ENCODE results near the gene RRP9.

Gene RRP9

DNA sequence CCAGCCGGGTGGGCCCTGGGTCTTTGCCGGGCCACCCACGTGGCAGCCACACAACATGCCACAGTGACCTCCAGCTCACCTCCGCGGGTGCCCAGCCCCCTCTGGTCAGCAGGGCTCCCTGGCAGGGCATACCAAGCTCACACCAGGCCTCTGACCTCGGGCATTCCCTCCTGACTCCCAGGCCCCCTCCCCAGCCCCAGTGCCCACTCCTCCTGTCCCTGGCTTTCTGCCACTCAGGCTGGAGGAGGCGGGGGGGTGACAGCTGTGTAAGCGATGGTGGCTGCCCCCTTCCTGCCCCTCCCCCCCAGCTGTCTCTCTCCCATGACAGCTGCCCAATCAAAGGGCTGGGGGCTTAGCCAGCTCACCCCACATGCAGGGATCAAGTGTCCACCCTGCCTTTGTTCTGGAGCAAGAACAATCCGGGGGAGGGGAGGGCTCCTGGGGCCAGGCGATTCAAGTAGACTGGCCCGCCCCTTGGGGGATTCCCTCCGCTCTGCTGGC lies 22.3 kb upstream of the RRP9 start:
- WGBS, 2 experiments, result 19 to 23% methylated on average over 12 of the region's 12 CpGs
- H3K4me3 ChIP-seq (ENCODE audit: insufficient read depth, low read depth, low read length), result no peak overlapping the region
- no peaks in the 10 kb centered on the region for H3K9me3 ChIP-seq (ENCODE audit: control insufficient read depth, low read length)
- peaks cover 48% of the 10 kb centered on the region for H3K4me1 ChIP-seq (ENCODE audit: control insufficient read depth, insufficient read depth, low read length)
- H3K27me3 ChIP-seq (ENCODE audit: control insufficient read depth, insufficient read depth, low read length, poor library complexity, severe bottlenecking), result no peaks in the 10 kb centered on the region
- peaks cover 11% of the 10 kb centered on the region for H3K36me3 ChIP-seq (ENCODE audit: control insufficient read depth, insufficient read depth, low read length)
- no peak overlapping the region for H3K27ac ChIP-seq (ENCODE audit: insufficient read depth, low read depth, low read length, poor library complexity, severe bottlenecking)

DNA sequence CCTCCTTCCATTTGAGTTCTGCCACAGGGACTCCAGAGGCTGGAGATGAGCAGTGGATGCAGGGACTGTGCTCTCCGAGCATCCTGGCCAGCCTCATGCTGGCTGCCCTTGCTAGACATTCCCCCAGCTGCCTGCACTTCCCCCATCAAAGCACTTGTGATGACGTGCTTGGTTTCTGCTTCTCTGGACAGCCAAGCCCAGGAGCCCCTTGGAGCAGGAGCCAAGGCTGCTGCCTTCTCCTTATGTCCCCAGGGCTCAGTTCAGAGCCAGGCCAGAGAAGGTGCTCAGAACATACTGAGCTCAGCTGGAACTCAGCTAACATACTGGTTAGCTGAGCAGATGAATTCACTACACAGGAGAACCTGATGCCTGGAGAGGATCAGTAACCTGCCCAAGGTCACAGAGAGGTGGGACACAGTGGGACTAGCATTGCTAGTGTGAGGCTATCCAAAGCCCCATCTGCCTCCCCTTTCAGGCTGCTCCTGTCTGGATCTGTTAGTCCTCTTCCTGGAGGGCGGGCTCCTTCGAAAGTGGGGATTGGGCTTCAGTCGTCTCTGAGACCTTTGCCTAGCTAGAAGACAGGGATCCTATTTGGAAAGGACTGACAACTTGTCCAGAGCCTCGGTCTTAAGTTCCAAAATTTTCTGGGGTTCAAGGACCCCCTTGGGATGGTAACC lies 21.3 kb upstream of the RRP9 start:
- H3K9me3 ChIP-seq (ENCODE audit: control insufficient read depth, low read length), result no peaks in the 10 kb centered on the region
- H3K27ac ChIP-seq (ENCODE audit: insufficient read depth, low read depth, low read length, poor library complexity, severe bottlenecking), result no peak overlapping the region
- peaks cover 18% of the 10 kb centered on the region for H3K36me3 ChIP-seq (ENCODE audit: control insufficient read depth, insufficient read depth, low read length)
- H3K4me1 ChIP-seq (ENCODE audit: control insufficient read depth, insufficient read depth, low read length), result peaks cover 42% of the 10 kb centered on the region
- no peaks in the 10 kb centered on the region for H3K27me3 ChIP-seq (ENCODE audit: control insufficient read depth, insufficient read depth, low read length, poor library complexity, severe bottlenecking)
- 87% methylated on average over 6 of the region's 6 CpGs for WGBS, 2 experiments
- no peak overlapping the region for H3K4me3 ChIP-seq (ENCODE audit: insufficient read depth, low read depth, low read length)

DNA sequence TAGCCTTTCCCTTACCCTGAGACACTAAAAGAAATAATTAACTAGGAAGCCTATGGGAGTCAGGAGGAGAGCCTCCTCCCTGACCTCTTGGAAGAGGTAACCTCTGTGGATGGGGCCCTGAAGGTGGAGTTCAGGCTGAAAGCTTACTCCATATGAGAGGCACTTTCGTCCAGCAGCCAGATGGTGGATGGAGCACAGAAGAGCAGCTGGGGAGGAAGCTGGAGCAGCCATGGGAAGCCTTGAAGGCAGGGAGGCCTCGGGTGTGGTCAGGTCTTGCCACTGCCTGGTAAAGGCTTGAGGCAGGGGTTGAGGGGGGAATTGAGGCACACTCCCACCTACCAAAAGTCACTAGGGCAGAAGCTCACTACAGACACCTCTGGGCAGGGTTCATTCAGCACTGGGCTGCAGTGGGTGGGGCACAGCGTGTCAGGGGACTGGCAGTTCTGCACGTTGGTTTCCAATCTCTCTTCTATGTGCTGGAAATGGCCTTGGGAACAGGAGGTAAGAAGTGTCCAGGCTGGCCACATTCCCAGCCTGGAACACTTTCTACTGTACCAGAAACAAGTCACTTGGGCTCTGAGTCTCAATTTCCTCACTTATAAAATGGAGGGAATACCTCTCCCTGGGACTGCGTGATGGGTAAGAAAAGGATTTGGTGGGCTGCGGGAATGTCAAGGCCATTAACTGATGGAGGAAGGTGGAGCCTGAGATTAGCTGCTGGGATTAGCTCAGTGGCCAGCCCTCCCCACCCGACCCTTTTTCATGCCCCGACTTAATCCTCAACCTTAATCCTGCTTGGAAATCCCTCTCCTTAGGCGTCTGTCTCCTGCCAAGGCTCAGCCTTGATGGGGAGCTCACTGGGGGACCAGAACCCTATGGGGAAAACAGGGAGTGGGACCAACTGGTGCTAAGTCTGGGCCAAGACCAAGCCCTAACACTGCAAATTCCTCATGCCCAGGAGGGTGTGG lies 20.2 kb upstream of the RRP9 start:
- H3K27ac ChIP-seq (ENCODE audit: insufficient read depth, low read depth, low read length, poor library complexity, severe bottlenecking), result no peak overlapping the region
- peaks cover 42% of the 10 kb centered on the region for H3K4me1 ChIP-seq (ENCODE audit: control insufficient read depth, insufficient read depth, low read length)
- peaks cover 2% of the 10 kb centered on the region for H3K27me3 ChIP-seq (ENCODE audit: control insufficient read depth, insufficient read depth, low read length, poor library complexity, severe bottlenecking)
- 73 to 86% methylated on average over 9 of the region's 9 CpGs for WGBS, 2 experiments
- peaks cover 23% of the 10 kb centered on the region for H3K36me3 ChIP-seq (ENCODE audit: control insufficient read depth, insufficient read depth, low read length)
- H3K4me3 ChIP-seq (ENCODE audit: insufficient read depth, low read depth, low read length), result no peak overlapping the region
- H3K9me3 ChIP-seq (ENCODE audit: control insufficient read depth, low read length), result no peaks in the 10 kb centered on the region

DNA sequence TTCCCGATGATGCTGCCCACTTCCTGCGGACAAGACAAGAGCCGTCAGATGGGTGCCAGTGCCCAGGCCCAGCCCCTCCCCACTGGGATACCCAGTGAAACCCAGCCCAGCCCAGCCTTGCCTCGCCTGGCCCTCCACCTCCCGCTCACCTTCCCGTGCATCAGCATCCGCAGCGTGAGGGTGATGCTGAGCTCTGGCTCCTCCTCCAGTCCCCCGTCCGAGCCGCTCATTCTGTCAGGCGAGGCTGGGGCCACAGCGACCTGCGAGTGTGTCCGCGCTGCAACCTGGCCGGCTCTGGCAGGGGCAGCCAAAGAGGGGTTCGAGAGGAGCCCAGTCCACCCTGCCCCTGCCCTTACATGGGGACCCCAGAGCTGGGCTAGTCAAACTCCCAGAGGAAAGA lies 19.3 kb upstream of the RRP9 start:
- H3K4me3 ChIP-seq (ENCODE audit: insufficient read depth, low read depth, low read length), result no peak overlapping the region
- peaks cover 23% of the 10 kb centered on the region for H3K36me3 ChIP-seq (ENCODE audit: control insufficient read depth, insufficient read depth, low read length)
- H3K4me1 ChIP-seq (ENCODE audit: control insufficient read depth, insufficient read depth, low read length), result peaks cover 35% of the 10 kb centered on the region
- H3K27me3 ChIP-seq (ENCODE audit: control insufficient read depth, insufficient read depth, low read length, poor library complexity, severe bottlenecking), result peaks cover 11% of the 10 kb centered on the region
- no peaks in the 10 kb centered on the region for H3K9me3 ChIP-seq (ENCODE audit: control insufficient read depth, low read length)
- 93 to 96% methylated on average over 18 of the region's 18 CpGs for WGBS, 2 experiments
- H3K27ac ChIP-seq (ENCODE audit: insufficient read depth, low read depth, low read length, poor library complexity, severe bottlenecking), result no peak overlapping the region

DNA sequence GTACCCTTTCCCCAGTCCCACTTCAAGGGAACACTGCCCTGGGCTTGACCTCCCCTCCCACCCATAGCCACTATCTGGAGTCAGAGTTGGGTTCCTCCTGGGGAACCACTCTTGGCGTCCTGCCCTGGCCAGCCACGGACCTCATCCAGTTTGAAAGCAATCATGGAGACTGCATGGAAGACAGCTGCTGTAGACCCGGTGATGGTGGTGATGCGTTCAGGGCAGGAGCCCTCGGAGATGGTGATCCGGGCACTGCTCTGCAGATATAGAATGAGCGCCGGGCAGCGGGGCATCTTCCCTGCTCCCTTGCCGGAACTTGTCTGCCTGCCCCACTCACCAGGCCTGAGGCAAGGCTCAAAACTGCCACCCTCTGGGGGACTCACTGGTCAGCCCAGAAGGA lies 18.7 kb upstream of the RRP9 start:
- H3K27me3 ChIP-seq (ENCODE audit: control insufficient read depth, insufficient read depth, low read length, poor library complexity, severe bottlenecking), result peaks cover 17% of the 10 kb centered on the region
- H3K36me3 ChIP-seq (ENCODE audit: control insufficient read depth, insufficient read depth, low read length), result peaks cover 23% of the 10 kb centered on the region
- H3K4me3 ChIP-seq (ENCODE audit: insufficient read depth, low read depth, low read length), result no peak overlapping the region
- H3K27ac ChIP-seq (ENCODE audit: insufficient read depth, low read depth, low read length, poor library complexity, severe bottlenecking), result no peak overlapping the region
- H3K9me3 ChIP-seq (ENCODE audit: control insufficient read depth, low read length), result no peaks in the 10 kb centered on the region
- H3K4me1 ChIP-seq (ENCODE audit: control insufficient read depth, insufficient read depth, low read length), result peaks cover 31% of the 10 kb centered on the region
- 95 to 96% methylated on average over 10 of the region's 10 CpGs for WGBS, 2 experiments

DNA sequence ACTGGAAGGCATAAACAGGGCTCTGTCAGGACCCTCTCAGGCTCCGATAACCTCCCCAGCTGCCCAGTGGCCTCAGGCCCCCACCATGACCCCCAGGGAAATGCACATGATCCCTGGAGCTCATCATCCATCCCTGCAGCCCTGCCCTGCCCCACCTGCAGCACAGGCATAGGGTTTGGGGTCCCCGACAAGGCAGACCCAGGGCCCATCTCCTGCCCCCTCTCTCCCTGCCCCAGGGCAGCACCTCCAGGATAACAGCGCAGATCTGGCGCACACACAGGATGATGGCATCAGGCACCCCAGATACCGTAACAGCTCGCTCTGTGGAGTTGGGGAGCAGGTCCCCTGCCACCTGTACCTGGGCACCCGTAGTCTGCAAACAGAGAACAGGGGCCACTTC lies 17.9 kb upstream of the RRP9 start:
- no peak overlapping the region for H3K4me3 ChIP-seq (ENCODE audit: insufficient read depth, low read depth, low read length)
- H3K9me3 ChIP-seq (ENCODE audit: control insufficient read depth, low read length), result no peaks in the 10 kb centered on the region
- H3K27me3 ChIP-seq (ENCODE audit: control insufficient read depth, insufficient read depth, low read length, poor library complexity, severe bottlenecking), result peaks cover 25% of the 10 kb centered on the region
- peaks cover 23% of the 10 kb centered on the region for H3K36me3 ChIP-seq (ENCODE audit: control insufficient read depth, insufficient read depth, low read length)
- H3K27ac ChIP-seq (ENCODE audit: insufficient read depth, low read depth, low read length, poor library complexity, severe bottlenecking), result no peak overlapping the region
- 95 to 97% methylated on average over 7 of the region's 7 CpGs for WGBS, 2 experiments
- peaks cover 25% of the 10 kb centered on the region for H3K4me1 ChIP-seq (ENCODE audit: control insufficient read depth, insufficient read depth, low read length)

DNA sequence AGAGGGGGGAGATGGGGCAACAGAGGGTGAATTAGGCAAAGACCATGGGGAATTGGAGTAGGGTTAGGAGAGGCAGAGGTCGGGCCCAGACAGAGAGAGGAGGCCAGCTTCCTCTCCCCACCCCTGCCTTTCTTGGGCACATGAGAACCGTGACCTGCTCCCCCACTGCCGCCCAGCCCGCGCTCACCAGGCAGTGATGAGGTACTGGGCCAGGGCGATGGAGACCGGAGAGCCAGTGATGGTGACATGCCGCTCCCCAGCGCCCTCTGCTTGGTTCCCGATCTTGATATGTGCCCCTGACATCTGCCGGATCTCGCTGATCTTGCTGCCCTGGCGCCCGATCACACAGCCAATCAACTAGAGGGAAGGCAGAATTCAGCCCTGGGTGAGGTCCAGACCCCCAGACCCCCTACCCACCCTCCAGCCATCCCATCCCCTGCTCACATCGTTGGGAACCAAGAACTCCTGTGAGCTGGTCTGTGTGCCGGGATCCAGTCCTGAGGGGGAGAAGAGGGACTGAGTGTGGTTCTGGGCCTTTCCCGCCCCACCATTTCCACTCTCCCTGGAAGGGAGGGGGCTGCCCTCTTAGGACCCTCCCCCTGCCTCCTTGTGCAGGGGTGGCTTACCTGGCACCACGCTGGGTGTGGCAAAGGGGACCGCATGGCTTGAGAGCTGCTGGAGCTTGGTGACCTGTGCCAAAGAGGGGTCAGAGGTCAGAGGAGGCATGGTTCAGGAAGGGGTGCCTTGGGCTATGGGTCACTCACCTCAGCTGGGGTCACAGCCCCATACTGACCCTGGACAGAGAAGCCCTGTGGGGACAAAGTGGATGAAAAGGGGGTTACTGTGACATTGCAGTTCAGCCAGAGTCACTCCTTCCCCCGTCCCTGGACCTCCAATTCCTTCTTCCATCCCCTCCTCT lies 17.2 kb upstream of the RRP9 start:
- H3K36me3 ChIP-seq (ENCODE audit: control insufficient read depth, insufficient read depth, low read length), result peaks cover 23% of the 10 kb centered on the region
- no peaks in the 10 kb centered on the region for H3K9me3 ChIP-seq (ENCODE audit: control insufficient read depth, low read length)
- H3K4me3 ChIP-seq (ENCODE audit: insufficient read depth, low read depth, low read length), result no peak overlapping the region
- no peak overlapping the region for H3K27ac ChIP-seq (ENCODE audit: insufficient read depth, low read depth, low read length, poor library complexity, severe bottlenecking)
- H3K4me1 ChIP-seq (ENCODE audit: control insufficient read depth, insufficient read depth, low read length), result peaks cover 17% of the 10 kb centered on the region
- 94% methylated on average over 20 of the region's 20 CpGs for WGBS, 2 experiments
- peaks cover 33% of the 10 kb centered on the region for H3K27me3 ChIP-seq (ENCODE audit: control insufficient read depth, insufficient read depth, low read length, poor library complexity, severe bottlenecking)

DNA sequence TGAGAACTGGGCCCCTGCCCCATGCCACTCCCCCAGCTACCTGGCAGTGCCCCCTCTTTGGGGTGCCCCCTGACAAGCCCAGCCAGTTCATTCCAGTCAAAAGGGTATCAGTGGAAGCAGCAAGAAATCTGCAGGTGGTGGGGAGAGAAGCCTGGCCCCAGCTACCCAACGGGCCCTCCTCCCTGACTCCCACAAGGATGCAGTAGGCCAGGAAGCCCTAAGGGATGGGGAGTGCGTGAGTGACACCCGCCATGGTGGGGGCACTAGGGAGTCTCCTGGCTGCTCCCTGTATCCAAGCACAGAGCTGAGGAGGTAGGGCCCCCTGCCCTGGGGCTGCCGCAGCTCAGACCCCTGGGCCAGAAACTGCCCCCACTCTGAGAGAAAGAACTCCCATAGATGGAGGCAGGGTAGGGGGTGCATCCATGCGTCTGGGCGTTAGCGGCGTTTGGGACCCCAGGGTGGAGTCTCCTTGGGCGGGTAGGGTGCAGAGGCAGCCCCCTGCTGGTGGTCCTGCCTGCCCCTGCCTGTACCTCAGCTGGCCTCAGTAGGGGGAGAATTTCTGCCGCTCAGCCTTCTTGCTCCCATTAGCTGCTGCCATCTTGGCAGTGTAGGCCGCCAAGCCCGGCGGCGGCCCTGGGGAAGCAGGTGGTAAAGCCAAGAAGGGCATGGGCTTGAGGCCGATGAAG lies 16.0 kb upstream of the RRP9 start:
- H3K27me3 ChIP-seq (ENCODE audit: control insufficient read depth, insufficient read depth, low read length, poor library complexity, severe bottlenecking), result peaks cover 43% of the 10 kb centered on the region
- H3K4me3 ChIP-seq (ENCODE audit: insufficient read depth, low read depth, low read length), result no peak overlapping the region
- H3K27ac ChIP-seq (ENCODE audit: insufficient read depth, low read depth, low read length, poor library complexity, severe bottlenecking), result no peak overlapping the region
- H3K9me3 ChIP-seq (ENCODE audit: control insufficient read depth, low read length), result no peaks in the 10 kb centered on the region
- H3K4me1 ChIP-seq (ENCODE audit: control insufficient read depth, insufficient read depth, low read length), result peaks cover 9% of the 10 kb centered on the region
- WGBS, 2 experiments, result 92% methylated on average over 15 of the region's 15 CpGs
- H3K36me3 ChIP-seq (ENCODE audit: control insufficient read depth, insufficient read depth, low read length), result peaks cover 23% of the 10 kb centered on the region

DNA sequence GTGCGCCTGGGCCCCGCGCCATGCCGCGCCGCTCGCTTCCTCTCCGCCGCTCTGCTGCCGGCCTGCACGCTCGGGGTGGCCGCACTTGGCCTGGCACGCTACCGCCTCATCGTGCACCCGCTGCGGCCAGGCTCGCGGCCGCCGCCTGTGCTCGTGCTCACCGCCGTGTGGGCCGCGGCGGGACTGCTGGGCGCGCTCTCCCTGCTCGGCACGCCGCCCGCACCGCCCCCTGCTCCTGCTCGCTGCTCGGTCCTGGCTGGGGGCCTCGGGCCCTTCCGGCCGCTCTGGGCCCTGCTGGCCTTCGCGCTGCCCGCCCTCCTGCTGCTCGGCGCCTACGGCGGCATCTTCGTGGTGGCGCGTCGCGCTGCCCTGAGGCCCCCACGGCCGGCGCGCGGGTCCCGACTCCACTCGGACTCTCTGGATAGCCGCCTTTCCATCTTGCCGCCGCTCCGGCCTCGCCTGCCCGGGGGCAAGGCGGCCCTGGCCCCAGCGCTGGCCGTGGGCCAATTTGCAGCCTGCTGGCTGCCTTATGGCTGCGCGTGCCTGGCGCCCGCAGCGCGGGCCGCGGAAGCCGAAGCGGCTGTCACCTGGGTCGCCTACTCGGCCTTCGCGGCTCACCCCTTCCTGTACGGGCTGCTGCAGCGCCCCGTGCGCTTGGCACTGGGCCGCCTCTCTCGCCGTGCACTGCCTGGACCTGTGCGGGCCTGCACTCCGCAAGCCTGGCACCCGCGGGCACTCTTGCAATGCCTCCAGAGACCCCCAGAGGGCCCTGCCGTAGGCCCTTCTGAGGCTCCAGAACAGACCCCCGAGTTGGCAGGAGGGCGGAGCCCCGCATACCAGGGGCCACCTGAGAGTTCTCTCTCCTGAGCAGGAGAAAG lies 14.4 kb upstream of the RRP9 start:
- 3% methylated on average over 97 of the region's 97 CpGs for WGBS, 2 experiments

More for the DNA sequence above, 14.4 kb upstream of the RRP9 start:
- H3K27me3 ChIP-seq (ENCODE audit: control insufficient read depth, insufficient read depth, low read length, poor library complexity, severe bottlenecking), result peaks cover 54% of the 10 kb centered on the region
- H3K4me3 ChIP-seq (ENCODE audit: insufficient read depth, low read depth, low read length), result peak overlapping the region; percentile 42
- H3K9me3 ChIP-seq (ENCODE audit: control insufficient read depth, low read length), result no peaks in the 10 kb centered on the region
- H3K4me1 ChIP-seq (ENCODE audit: control insufficient read depth, insufficient read depth, low read length), result peaks cover 6% of the 10 kb centered on the region
- H3K27ac ChIP-seq (ENCODE audit: insufficient read depth, low read depth, low read length, poor library complexity, severe bottlenecking), result no peak overlapping the region
- peaks cover 23% of the 10 kb centered on the region for H3K36me3 ChIP-seq (ENCODE audit: control insufficient read depth, insufficient read depth, low read length)

Measured in ectodermal cell (in vitro differentiated cells).